Measurements from ENCODE around the gene SMCP.

Gene SMCP

GRCh38 chr1:152880316-152880715 is 2.2 kb downstream of the SMCP start:
- no peak overlapping the region for H3K4me3 Mint-ChIP-seq
- peaks cover 20% of the 10 kb centered on the region for H3K27me3 Mint-ChIP-seq (ENCODE audit: low read depth)
- no peak overlapping the region for H3K27ac Mint-ChIP-seq
- TF ChIP-seq, protein P1, sequence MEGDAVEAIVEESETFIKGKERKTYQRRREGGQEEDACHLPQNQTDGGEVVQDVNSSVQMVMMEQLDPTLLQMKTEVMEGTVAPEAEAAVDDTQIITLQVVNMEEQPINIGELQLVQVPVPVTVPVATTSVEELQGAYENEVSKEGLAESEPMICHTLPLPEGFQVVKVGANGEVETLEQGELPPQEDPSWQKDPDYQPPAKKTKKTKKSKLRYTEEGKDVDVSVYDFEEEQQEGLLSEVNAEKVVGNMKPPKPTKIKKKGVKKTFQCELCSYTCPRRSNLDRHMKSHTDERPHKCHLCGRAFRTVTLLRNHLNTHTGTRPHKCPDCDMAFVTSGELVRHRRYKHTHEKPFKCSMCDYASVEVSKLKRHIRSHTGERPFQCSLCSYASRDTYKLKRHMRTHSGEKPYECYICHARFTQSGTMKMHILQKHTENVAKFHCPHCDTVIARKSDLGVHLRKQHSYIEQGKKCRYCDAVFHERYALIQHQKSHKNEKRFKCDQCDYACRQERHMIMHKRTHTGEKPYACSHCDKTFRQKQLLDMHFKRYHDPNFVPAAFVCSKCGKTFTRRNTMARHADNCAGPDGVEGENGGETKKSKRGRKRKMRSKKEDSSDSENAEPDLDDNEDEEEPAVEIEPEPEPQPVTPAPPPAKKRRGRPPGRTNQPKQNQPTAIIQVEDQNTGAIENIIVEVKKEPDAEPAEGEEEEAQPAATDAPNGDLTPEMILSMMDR (IDR thresholded peaks at IDR 0.05; ENCODE audit: unreplicated experiment in 3 of 3): no peak
- no peaks in the 10 kb centered on the region for H3K36me3 Mint-ChIP-seq (ENCODE audit: low read depth)
- no peaks in the 10 kb centered on the region for H3K4me1 Mint-ChIP-seq
- H3K9me3 Mint-ChIP-seq: peaks cover 2% of the 10 kb centered on the region

GRCh38 chr1:152880907-152881306 is 2.8 kb downstream of the SMCP start:
- TF ChIP-seq, protein P1 (IDR thresholded peaks at IDR 0.05; ENCODE audit: unreplicated experiment in 3 of 3): no peak
- no peaks in the 10 kb centered on the region for H3K36me3 Mint-ChIP-seq (ENCODE audit: low read depth)
- H3K27me3 Mint-ChIP-seq (ENCODE audit: low read depth): peaks cover 20% of the 10 kb centered on the region
- H3K9me3 Mint-ChIP-seq: peaks cover 2% of the 10 kb centered on the region
- no peaks in the 10 kb centered on the region for H3K4me1 Mint-ChIP-seq
- no peak overlapping the region for H3K27ac Mint-ChIP-seq
- H3K4me3 Mint-ChIP-seq: no peak overlapping the region

- Mint-ChIP-seq H3K9me3 (peaks cover 2% of the 10 kb centered on the region), H3K36me3 (ENCODE audit: low read depth) (no peaks in the 10 kb centered on the region), H3K27ac (no peak overlapping the region), H3K4me1 (no peaks in the 10 kb centered on the region), H3K27me3 (ENCODE audit: low read depth) (peaks cover 15% of the 10 kb centered on the region), H3K4me3 (no peak overlapping the region)
- TF ChIP-seq, protein P1 (IDR thresholded peaks at IDR 0.05; ENCODE audit: unreplicated experiment in 3 of 3): no peak
These were observed 6.0 kb downstream of the SMCP start for GRCh38 chr1:152884085-152884484.

DNA sequence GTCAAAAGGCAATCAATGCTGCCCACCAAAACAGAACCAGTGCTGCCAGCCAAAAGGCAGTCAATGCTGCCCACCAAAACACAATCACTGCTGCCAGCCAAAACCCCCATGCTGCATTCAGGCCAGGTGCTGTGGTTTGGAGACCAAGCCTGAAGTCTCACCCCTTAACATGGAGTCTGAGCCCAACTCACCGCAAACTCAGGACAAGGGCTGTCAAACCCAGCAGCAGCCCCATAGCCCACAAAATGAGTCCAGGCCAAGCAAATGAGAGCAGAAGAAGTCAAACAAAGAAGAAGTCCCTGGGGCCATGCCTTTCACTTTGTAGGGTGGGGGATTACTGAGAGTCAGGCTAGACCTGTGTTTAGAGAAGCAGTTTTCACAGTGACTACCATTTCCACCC is 6.4 kb downstream of the SMCP start:
- Mint-ChIP-seq H3K27ac (no peak overlapping the region), H3K4me1 (no peaks in the 10 kb centered on the region), H3K36me3 (ENCODE audit: low read depth) (no peaks in the 10 kb centered on the region), H3K4me3 (no peak overlapping the region), H3K27me3 (ENCODE audit: low read depth) (peaks cover 15% of the 10 kb centered on the region), H3K9me3 (peaks cover 2% of the 10 kb centered on the region)
- TF ChIP-seq, protein P1 (IDR thresholded peaks at IDR 0.05; ENCODE audit: unreplicated experiment in 3 of 3): no peak

DNA sequence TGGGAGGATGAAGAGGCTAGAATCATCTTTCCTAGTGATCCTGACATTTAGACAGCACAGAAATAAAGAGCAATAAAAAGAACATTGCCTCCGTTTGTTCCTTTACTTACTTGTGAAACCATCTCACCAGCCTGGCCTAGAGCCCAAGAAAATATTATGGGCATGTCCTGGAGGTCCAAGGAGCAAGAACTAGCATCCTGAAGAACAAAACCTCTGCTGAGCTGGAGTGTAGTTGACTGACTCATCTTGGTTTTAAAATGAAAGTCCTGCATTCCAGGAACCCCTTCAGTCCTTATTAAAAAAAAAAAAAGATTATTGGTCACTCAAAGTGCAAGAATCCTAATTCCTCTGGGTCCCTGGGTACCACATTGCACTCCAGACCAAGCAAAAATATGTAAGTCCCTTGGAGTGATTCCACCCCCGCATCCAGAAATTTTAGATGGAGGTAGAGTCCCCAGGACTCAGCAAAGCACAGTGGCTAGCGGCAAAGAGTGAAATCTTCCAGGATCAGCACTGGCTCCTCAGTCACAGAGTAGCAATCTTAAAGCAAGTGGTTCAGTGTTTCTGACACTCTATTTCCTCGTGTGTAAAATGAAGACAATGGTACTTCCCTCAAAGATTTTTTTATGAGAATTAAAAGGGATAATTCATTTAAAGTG is 7.0 kb downstream of the SMCP start:
- H3K36me3 Mint-ChIP-seq (ENCODE audit: low read depth): no peaks in the 10 kb centered on the region
- no peak overlapping the region for H3K27ac Mint-ChIP-seq
- no peaks in the 10 kb centered on the region for H3K9me3 Mint-ChIP-seq
- TF ChIP-seq, protein P1 (IDR thresholded peaks at IDR 0.05; ENCODE audit: unreplicated experiment in 3 of 3): no peak
- H3K4me3 Mint-ChIP-seq: no peak overlapping the region
- no peaks in the 10 kb centered on the region for H3K4me1 Mint-ChIP-seq
- H3K27me3 Mint-ChIP-seq (ENCODE audit: low read depth): peaks cover 15% of the 10 kb centered on the region

DNA sequence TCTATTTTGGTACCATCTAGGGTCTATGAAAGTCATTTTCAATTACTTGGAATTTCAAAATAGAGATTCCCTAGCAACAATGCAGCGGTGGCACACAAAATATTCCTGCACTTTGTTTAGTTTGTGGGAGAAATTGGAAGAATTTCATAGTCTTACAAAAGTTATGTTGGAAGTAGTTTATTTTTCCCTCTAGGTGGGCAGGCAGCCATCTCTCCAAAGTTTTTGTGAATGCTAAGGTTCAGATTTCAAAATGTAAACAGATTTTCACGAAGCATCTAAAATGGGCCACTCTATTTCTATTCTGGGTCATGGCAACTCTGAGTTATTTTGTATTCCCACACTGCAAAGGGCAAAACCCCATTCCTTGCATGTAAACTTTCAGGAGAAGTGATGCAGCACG is 8.0 kb downstream of the SMCP start:
- H3K27ac Mint-ChIP-seq: no peak overlapping the region

More for the DNA sequence above, 8.0 kb downstream of the SMCP start:
- no peaks in the 10 kb centered on the region for H3K4me1 Mint-ChIP-seq
- TF ChIP-seq, protein P1 (IDR thresholded peaks at IDR 0.05; ENCODE audit: unreplicated experiment in 3 of 3): no peak
- no peak overlapping the region for H3K4me3 Mint-ChIP-seq
- H3K27me3 Mint-ChIP-seq (ENCODE audit: low read depth): peaks cover 11% of the 10 kb centered on the region
- H3K9me3 Mint-ChIP-seq: no peaks in the 10 kb centered on the region
- H3K36me3 Mint-ChIP-seq (ENCODE audit: low read depth): no peaks in the 10 kb centered on the region

Measured in nephron (organoid).